H9 (cell line): ENCODE results near the gene GIMAP7. TPM values are rescaled to one million over a fixed set of nuclear protein-coding genes. Genes with fewer than 3 reads are reported as not detected.

Experiments used
- DNase-seq: peaks from one replicate; pipeline ENCODE4 v3.0.0-alpha.2; 2017
- H2AFZ ChIP-seq: one replicate; pipeline ENCODE4 v1.6.1; 2013; ENCODE audit warnings: mild to moderate bottlenecking, low read length, control low read depth, moderate library complexity
- H2AK5ac ChIP-seq: 2 replicates; pipeline ENCODE4 v1.6.1; 2013; ENCODE audit warnings: low read length, control low read depth, mixed read lengths; ENCODE audit not compliant: insufficient read length
- H2BK120ac ChIP-seq: one replicate; pipeline ENCODE4 v1.6.1; 2013; ENCODE audit warnings: low read depth, mild to moderate bottlenecking, low read length, control low read depth, inconsistent platforms; ENCODE audit not compliant: poor library complexity, severe bottlenecking
- H2BK12ac ChIP-seq: 2 replicates; pipeline ENCODE4 v1.6.1; 2013; ENCODE audit warnings: low read length, control low read depth, mixed read lengths, low read depth; ENCODE audit not compliant: insufficient read length
- H2BK15ac ChIP-seq: 2 replicates; pipeline ENCODE4 v1.6.1; 2013; ENCODE audit warnings: low read depth, low read length, control low read depth
- H2BK20ac ChIP-seq: one replicate; pipeline ENCODE4 v1.6.1; 2013; ENCODE audit warnings: low read depth, mild to moderate bottlenecking, low read length, control low read depth, inconsistent platforms; ENCODE audit not compliant: poor library complexity, severe bottlenecking
- H2BK5ac ChIP-seq: 2 replicates; pipeline ENCODE4 v1.6.1; 2013; ENCODE audit warnings: low read length, control low read depth, mixed read lengths; ENCODE audit not compliant: insufficient read length
- H3K14ac ChIP-seq: 2 replicates; pipeline ENCODE4 v1.6.1; 2013; ENCODE audit warnings: low read length, control low read depth; ENCODE audit not compliant: insufficient read depth
- H3K18ac ChIP-seq: 2 replicates; pipeline ENCODE4 v1.6.1; 2013; ENCODE audit warnings: low read depth, mild to moderate bottlenecking, mixed read lengths, low read length, control low read depth; ENCODE audit not compliant: insufficient read length
- H3K23ac ChIP-seq: 2 replicates; pipeline ENCODE4 v1.6.1; 2013; ENCODE audit warnings: low read length, control low read depth, mixed read lengths, low read depth; ENCODE audit not compliant: insufficient read length
- H3K23me2 ChIP-seq: 2 replicates; pipeline ENCODE4 v1.6.1; 2013; ENCODE audit warnings: low read depth, mild to moderate bottlenecking, mixed read lengths, low read length, control low read depth; ENCODE audit not compliant: insufficient read length, poor library complexity, severe bottlenecking
- H3K27ac ChIP-seq: 2 replicates; pipeline ENCODE4 v1.5.1; 2013; ENCODE audit warnings: low read length, control low read depth, mixed read lengths, low read depth; ENCODE audit not compliant: insufficient read length
- H3K27me3 ChIP-seq: 2 replicates; pipeline ENCODE4 v1.6.1; 2013; ENCODE audit warnings: low read length, control low read depth, inconsistent platforms; ENCODE audit not compliant: insufficient read depth
- H3K4ac ChIP-seq: 2 replicates; pipeline ENCODE4 v1.6.1; 2013; ENCODE audit warnings: low read depth, mild to moderate bottlenecking, control low read depth, inconsistent platforms, low read length, moderate library complexity
- H3K4me1 ChIP-seq: 2 replicates; pipeline ENCODE4 v1.6.1; 2013; ENCODE audit warnings: low read length, control low read depth, inconsistent platforms; ENCODE audit not compliant: insufficient read depth
- H3K4me2 ChIP-seq: 2 replicates; pipeline ENCODE4 v1.6.1; 2013; ENCODE audit warnings: low read length, control low read depth, mixed read lengths; ENCODE audit not compliant: insufficient read length, insufficient read depth
- H3K56ac ChIP-seq: 2 replicates; pipeline ENCODE4 v1.6.1; 2013; ENCODE audit warnings: low read depth, mild to moderate bottlenecking, mixed read lengths, low read length, control low read depth; ENCODE audit not compliant: insufficient read length
- H3K79me1 ChIP-seq: 2 replicates; pipeline ENCODE4 v1.6.1; 2013; ENCODE audit warnings: low read depth, mild to moderate bottlenecking, moderate library complexity, low read length, control low read depth, inconsistent platforms; ENCODE audit not compliant: insufficient read depth, poor library complexity, severe bottlenecking
- H3K79me2 ChIP-seq: 2 replicates; pipeline ENCODE4 v1.6.1; 2013; ENCODE audit warnings: low read length, control low read depth, inconsistent platforms; ENCODE audit not compliant: insufficient read depth
- H3K9ac ChIP-seq: 2 replicates; pipeline ENCODE4 v1.6.1; 2013; ENCODE audit warnings: low read length, control low read depth, mixed read lengths; ENCODE audit not compliant: insufficient read length; ENCODE audit errors: extremely low read depth
- H3K9me3 ChIP-seq: one replicate; pipeline ENCODE4 v1.6.1; 2013; ENCODE audit warnings: low read depth, low read length, inconsistent platforms; ENCODE audit not compliant: control insufficient read depth
- H3T11ph ChIP-seq: one replicate; pipeline ENCODE4 v1.6.1; 2013; ENCODE audit warnings: mild to moderate bottlenecking, low read length, control low read depth, inconsistent platforms
- H4K20me1 ChIP-seq: one replicate; pipeline ENCODE4 v1.6.1; 2013; ENCODE audit not compliant: control insufficient read depth, insufficient read length, insufficient read depth
- H4K5ac ChIP-seq: 2 replicates; pipeline ENCODE4 v1.6.1; 2013; ENCODE audit warnings: low read depth, mild to moderate bottlenecking, mixed read lengths, low read length, control low read depth; ENCODE audit not compliant: insufficient read length
- H4K8ac ChIP-seq: replicated peaks from 2 replicates; pipeline ENCODE4 v1.6.1; 2013; ENCODE audit warnings: low read length, control low read depth, mixed read lengths, low read depth; ENCODE audit not compliant: insufficient read length
- H4K91ac ChIP-seq: 2 replicates; pipeline ENCODE4 v1.6.1; 2013; ENCODE audit warnings: low read depth, mild to moderate bottlenecking, moderate library complexity, mixed read lengths, low read length, control low read depth; ENCODE audit not compliant: insufficient read length
- H3K27ac Mint-ChIP-seq, 3 experiments: 2 replicates in 2 of 3; 3 replicates in 1 of 3; pipeline ENCODE4 v1.8.0; 2020 to 2021; ENCODE audit warnings: mixed read lengths in 3 of 3, mild to moderate bottlenecking in 1 of 3, moderate library complexity in 1 of 3
- H3K27me3 Mint-ChIP-seq: 2 replicates; pipeline ENCODE4 v1.8.0; 2021; ENCODE audit warnings: low read depth, mild to moderate bottlenecking, moderate library complexity, mixed read lengths
- H3K36me3 Mint-ChIP-seq, 3 experiments: 2 replicates in 2 of 3; 3 replicates in 1 of 3; pipeline ENCODE4 v1.8.0; 2020 to 2021; ENCODE audit warnings: low read depth in 3 of 3, mixed read lengths in 3 of 3; ENCODE audit not compliant: insufficient read depth in 1 of 3
- H3K4me1 Mint-ChIP-seq, 2 experiments: 2 replicates each; pipeline ENCODE4 v1.8.0; 2020; ENCODE audit warnings: mixed read lengths in 2 of 2
- H3K4me3 Mint-ChIP-seq, 2 experiments: 2 replicates in 1 of 2; 3 replicates in 1 of 2; pipeline ENCODE4 v1.8.0; 2020 to 2021; ENCODE audit warnings: mild to moderate bottlenecking in 2 of 2, mixed read lengths in 2 of 2, moderate library complexity in 1 of 2
- H3K9me3 Mint-ChIP-seq, 2 experiments: 2 replicates in 1 of 2; 3 replicates in 1 of 2; pipeline ENCODE4 v1.8.0; 2020; ENCODE audit warnings: mild to moderate bottlenecking in 2 of 2, mixed read lengths in 2 of 2, moderate library complexity in 1 of 2
- CTCF ChIP-seq: fragments of 200-600 bp; sonication (generic); conservative IDR thresholded peaks from 3 replicates; pipeline ENCODE4 v1.8.0; 2021; ENCODE audit warnings: antibody characterized with exemption, mild to moderate bottlenecking
- WGBS: extraction: QIAGEN DNeasy Blood & Tissue Kit; methylation state at CpG from one replicate; pipeline ENCODE4 v1.1.7; 2013; ENCODE audit warnings: missing lambda C conversion rate, low lambda C conversion rate, mixed read lengths; ENCODE audit not compliant: insufficient read length; ENCODE audit errors: extremely low coverage; 5-methylcytosine and 5-hydroxymethylcytosine counted together
- total RNA-seq: library from RNA; stranded (reverse); gene quantifications from 2 replicates; pipeline ENCODE4 v1.2.1, GENCODE V29; 2021

The GIMAP7 gene
- total RNA-seq, 1 experiment from 2014 or later: not detected

- no peaks in the 10 kb centered on the region; the same call in 1 of the 2 replicates for H3K27me3 ChIP-seq
- TF ChIP-seq CTCF: no peak
- no peaks in the 10 kb centered on the region for H3K79me1 ChIP-seq
- H2AFZ ChIP-seq: no peak overlapping the region
- H3K4me2 ChIP-seq: no peak overlapping the region
- no peaks in the 10 kb centered on the region for H3K9me3 ChIP-seq
- no peaks in the 10 kb centered on the region for H3K36me3 Mint-ChIP-seq
- no peak overlapping the region for H4K8ac ChIP-seq
- no CpG with 5 or more reads among the region's 11 CpGs for WGBS
- H3K18ac ChIP-seq: no peak overlapping the region
- peaks cover 48% of the 10 kb centered on the region for H3K27me3 Mint-ChIP-seq
- H2BK120ac ChIP-seq: no peak overlapping the region
- no peak overlapping the region for H2BK5ac ChIP-seq
- no peak overlapping the region for H3K4ac ChIP-seq
- no peak overlapping the region; a peak in 1 of 7 replicates for H3K27ac Mint-ChIP-seq
- H3K4me1 ChIP-seq: no peaks in the 10 kb centered on the region
- H4K20me1 ChIP-seq: no peaks in the 10 kb centered on the region
- H3K23me2 ChIP-seq: no peaks in the 10 kb centered on the region
- no peak overlapping the region for H2BK20ac ChIP-seq
- no peak overlapping the region for H4K5ac ChIP-seq
- no peak overlapping the region for H3K56ac ChIP-seq
- H3K4me1 Mint-ChIP-seq: 0 out of 4 replicates have a peak, but pooled peaks cover 0 to 5% of the 10 kb centered on the region in 2 experiments
- no peak overlapping the region for H2BK12ac ChIP-seq
- DNase-seq: no peak
- no peak overlapping the region for H2AK5ac ChIP-seq
- H3K23ac ChIP-seq: no peak overlapping the region
- no peak overlapping the region for H3T11ph ChIP-seq
- no peaks in the 10 kb centered on the region for H3K9me3 Mint-ChIP-seq
- no peak overlapping the region for H3K14ac ChIP-seq
- no peaks in the 10 kb centered on the region for H3K79me2 ChIP-seq
- H3K4me3 Mint-ChIP-seq: no peak overlapping the region
- H2BK15ac ChIP-seq: no peak overlapping the region
- no peak overlapping the region for H4K91ac ChIP-seq
- no peak overlapping the region for H3K9ac ChIP-seq
- H3K27ac ChIP-seq: no peak overlapping the region
Measured at GRCh38 chr7:150515248-150516147, 826 bp downstream of the GIMAP7 start.
